Stimulated activated CD8-positive, alpha-beta memory T cell treated with anti-CD3 and anti-CD28 coated beads, Interleukin-15, amount 100 ng/mL, for 1 hour (primary cell): ENCODE measurements around the gene TRPV4.

Experiments
- DNase-seq: peaks from one replicate; pipeline ENCODE4 v3.0.0-alpha.2; 2020; ENCODE audit warnings: low read depth

Gene TRPV4

DNA sequence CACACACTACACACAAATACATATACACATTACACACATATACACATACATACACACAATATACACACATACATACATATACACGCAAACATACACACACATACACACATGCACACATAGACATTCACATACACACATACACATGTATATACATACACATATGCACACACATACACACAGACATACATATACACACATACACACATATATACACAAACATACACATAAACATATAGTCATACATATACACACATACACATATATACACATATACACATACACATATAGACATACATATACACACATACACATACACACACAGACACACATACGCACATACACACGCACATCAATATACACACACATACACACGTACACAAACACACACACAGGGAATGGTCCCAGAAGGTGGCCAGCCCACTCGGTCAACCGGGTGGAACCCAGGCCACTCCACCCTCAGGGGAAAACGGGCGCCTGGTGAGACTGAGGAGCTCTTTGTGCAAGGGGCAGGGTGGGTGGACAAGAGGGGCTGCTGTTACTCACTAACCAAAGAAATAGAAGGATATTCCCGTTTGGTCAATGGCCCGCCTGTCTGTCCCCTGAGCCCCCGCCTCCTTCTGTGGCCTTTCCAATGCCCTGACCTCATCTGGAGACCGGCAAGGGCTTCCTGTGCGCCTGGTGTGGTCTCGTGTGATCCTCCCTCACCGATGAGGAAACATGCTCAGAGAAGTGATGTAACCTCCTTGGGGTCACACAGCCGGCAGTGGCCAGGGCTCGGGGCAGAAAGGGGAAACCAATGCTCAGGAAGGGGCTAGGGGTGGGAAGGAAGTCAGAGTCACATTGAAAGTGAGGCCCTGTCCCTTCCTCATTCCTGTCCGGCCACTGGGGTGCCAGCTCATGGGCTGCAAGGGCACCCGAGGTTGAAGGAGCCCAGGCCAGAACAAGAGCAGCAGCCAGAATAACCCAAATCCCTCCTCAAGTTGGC lies 5.3 kb downstream of the TRPV4 start:
- DNase-seq: no peak

GRCh38 chr12:109827080-109827479 lies 6.1 kb downstream of the TRPV4 start:
- DNase-seq: no peak

DNA sequence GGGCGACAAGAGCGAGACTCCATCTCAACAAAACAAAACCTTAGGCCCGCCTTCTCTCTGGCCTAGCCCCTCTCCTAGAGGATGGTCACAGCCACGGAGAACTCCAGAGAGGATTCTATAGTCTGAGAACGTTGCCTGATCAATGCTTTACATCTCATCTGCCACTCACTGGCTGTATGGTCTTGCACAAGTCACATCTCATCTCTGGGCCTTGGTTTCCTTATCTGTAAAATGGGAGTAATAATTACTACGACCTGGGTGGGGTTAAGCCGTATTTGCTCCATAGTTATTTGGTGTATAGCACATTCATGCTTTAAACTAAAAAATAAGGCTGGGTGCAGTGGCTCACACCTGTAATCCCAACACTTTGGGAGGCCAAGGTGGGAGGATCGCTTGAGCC lies 8.5 kb downstream of the TRPV4 start:
- DNase-seq: no peak

- no peak for DNase-seq
Measured at GRCh38 chr12:109822951-109823411, 10.2 kb downstream of the TRPV4 start.

GRCh38 chr12:109822416-109822815 lies 10.8 kb downstream of the TRPV4 start:
- DNase-seq: no peak

DNA sequence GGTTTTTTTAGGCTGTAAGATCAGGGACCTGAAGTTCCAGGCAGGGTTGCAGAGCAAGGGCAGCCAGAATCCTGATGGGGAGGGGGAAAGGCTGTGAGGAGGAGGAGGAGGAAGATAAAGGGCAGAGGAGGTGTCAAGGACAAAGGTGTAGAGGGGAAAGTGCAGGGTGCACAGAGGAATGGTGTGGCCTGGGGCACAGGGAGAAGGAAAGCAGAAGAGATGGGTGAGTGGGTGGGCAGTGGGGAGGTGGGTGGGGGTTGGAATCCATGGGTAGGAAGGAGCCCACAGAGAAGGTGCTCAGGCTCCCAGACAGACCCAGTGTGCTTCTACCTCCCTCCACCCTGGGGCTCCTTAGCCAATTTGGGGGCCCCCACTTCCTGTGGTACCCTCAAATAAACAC lies 11.2 kb downstream of the TRPV4 start:
- DNase-seq: no peak

- no peak for DNase-seq
Measured at GRCh38 chr12:109820816-109821381, 12.3 kb downstream of the TRPV4 start.

GRCh38 chr12:109818905-109819500 lies 14.2 kb downstream of the TRPV4 start:
- no peak for DNase-seq

DNA sequence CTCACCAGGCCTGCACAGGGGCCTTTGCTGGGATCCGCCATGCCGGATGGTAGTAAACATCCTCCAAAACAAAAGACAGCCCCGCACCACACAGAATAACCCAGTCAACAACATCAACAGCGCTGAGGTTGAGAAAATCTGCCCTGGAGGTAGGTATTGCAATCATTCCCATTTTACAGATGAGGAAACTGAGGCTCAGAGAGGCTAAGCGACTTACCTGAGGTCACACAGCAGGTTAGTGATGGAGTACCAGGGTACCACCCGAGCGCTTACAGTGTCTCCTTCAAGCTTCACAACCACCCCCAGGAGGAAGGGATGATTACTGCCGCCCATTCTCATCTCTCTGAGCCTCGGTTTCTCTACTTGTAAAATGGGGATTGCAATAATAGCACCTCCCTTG lies 14.9 kb downstream of the TRPV4 start:
- no peak for DNase-seq

DNA sequence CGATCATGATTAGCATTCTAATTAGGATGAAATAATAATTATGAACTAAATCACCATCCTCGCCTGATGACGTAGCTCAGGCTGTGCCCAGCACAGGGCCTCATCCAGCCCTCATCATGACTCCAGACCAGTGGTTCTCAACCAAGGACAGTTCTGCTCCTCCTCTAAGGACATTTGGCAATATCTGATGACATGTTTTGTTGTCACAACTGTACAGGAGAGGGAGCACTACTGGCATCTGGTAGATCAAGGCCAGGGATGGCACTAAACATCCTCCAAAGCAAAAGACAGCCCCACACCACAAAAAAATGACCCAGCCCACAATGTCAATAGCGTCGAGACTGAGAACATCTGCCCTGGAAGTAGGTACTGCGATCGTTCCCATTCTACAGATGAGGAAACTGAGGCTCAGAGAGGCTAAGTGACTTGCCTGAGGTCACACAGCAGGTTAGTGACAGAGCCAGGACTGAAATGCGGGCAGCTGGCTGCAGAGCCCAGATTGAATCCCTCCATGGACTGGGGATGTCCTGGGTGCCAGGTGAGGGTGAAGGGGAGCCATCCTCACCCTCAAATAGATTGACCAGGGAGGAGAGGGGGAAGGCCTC lies 15.5 kb downstream of the TRPV4 start:
- DNase-seq: no peak

DNA sequence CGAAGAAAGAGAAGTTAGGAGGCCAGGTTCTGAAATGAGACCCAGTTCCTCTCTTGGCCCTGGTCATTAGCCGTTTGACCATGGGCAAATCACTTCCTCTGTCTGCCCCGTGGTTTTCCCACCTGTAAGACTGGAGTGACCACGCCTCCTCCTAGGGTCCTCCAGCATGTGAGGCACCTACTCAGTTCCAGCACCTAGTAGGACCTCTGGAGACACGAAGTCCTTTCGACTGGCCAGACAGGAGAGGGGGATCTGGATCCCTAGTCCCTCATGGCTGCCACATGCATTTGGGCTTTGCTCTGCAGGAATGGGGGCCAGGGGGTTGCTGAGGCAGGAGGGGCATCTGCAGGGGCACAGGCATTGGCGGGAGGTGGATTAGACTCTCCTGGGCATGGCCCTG lies 16.3 kb downstream of the TRPV4 start:
- DNase-seq: no peak

DNA sequence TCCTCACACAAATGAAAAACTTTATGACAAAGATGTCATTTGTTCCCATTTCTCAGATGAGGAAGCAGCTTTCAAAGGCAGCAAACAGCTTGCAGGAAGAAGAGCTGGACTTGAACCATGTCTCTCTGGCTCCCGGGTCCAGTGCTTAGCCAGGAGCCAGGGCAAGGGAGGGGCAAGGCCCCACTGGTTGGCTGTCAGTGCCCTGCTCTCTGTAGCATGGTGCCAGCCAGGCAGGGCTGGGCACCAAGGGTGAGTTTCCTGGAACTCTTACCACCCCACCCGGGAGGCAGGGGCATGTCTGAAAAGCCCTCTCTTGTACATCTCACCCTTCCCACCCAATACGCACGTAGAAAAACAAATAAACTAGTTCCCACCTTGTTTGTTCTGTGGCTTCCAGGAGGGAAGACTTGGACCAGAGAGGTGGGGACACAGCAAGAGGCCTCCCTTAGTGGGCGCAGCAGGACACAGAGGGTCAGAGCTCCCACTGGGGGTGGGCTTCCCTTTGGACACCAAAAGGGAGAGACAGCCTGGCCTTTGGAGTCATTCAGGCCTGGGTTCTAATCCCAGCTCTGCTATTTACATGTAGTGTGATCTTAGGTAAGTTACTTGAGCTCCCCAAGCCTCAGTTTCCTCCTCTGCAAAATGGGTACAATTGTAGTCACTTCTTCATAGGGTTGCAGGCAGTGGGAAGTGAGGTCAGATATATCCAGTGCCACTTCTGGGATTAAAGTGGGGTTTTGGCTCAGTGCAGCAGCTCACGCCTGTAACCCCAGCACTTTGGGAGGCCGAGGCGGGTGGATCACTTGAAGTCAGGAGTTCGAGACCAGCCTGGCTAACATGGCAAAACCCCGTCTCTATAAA lies 17.2 kb downstream of the TRPV4 start:
- no peak for DNase-seq

GRCh38 chr12:109815225-109815624 lies 18.0 kb downstream of the TRPV4 start:
- no peak for DNase-seq

DNA sequence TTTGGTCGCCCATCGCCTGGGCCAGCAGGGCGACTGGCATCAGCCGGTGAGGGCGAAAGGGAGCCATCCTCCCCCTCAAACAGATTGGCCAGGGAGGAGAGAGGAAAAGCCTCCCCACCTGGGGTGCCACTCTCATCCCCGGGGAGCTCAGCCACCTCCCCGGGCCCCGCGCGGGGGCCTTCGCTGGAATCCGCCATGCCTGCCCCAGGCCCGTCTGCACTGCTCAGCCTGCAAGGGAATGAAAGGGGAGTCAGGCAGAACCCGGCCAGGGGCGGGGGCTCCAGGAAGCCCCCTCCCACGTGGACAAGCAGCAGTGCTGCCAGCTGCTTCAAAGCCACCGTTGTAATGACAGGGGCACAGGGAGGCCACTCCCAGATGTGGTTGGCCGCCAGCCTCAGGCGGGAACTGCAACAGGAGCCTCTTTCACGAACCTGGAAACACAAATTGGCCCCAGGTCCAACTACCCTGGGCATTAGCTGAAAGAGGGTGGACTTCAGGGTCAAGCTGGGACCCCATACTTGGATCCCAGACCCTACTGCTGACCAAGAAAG lies 18.5 kb downstream of the TRPV4 start:
- no peak for DNase-seq

- DNase-seq: no peak
Measured at GRCh38 chr12:109813810-109814416, 19.3 kb downstream of the TRPV4 start.

- DNase-seq: no peak
Measured at GRCh38 chr12:109811624-109811995, 21.6 kb downstream of the TRPV4 start.

DNA sequence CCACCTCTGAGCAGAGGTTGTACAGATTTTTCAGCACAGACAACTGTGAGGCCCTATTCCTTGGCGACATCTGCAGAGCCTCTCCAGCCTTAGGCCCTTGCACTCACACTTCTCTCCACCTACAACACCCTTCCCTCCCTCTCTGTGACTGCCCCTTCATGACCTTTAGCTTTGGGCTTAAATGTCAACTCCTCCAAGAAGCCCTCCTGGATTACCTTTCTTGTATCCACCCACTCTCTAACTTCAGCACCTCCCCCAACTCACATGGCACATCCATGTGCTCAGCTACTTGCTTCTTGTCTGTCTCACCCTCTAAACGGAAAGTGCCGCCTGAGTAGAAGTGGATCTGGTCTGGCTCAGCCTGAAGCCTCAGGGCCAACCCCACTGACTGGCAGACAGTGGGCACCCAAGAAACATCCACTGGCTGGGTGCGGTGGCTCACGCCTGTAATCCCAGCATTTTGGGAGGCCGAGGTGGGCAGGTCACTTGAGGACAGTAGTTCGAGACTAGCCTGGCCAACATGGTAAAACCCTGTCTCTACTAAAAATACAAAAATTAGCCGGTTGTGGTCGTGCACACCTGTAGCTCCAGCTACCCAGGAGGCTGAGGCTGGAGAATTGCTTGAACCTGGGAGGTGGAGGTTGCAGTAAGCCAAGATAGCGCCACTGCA lies 22.1 kb downstream of the TRPV4 start:
- DNase-seq: no peak

- DNase-seq: no peak
Measured at GRCh38 chr12:109808876-109809646, 24.1 kb downstream of the TRPV4 start.

- no peak for DNase-seq
Measured at GRCh38 chr12:109807954-109808643, 25.1 kb downstream of the TRPV4 start.
